HFFc6 (cell line): ENCODE measurements around the gene SMIM17. TPM values are rescaled to one million over a fixed set of nuclear protein-coding genes. Genes with fewer than 3 reads are reported as not detected.

ENCODE experiments used
- DNase-seq: peaks from one replicate; pipeline ENCODE4 v3.0.0-alpha.2; 2018
- H3K27ac Mint-ChIP-seq: 2 replicates; pipeline ENCODE4 v1.8.0; 2020; ENCODE audit warnings: mild to moderate bottlenecking, mixed read lengths
- H3K27me3 Mint-ChIP-seq: 2 replicates; pipeline ENCODE4 v1.8.0; 2021; ENCODE audit warnings: mild to moderate bottlenecking, moderate library complexity, mixed read lengths; ENCODE audit not compliant: insufficient read depth
- H3K36me3 Mint-ChIP-seq: 2 replicates; pipeline ENCODE4 v1.8.0; 2021; ENCODE audit warnings: low read depth, mixed read lengths
- H3K4me1 Mint-ChIP-seq: 2 replicates; pipeline ENCODE4 v1.8.0; 2020; ENCODE audit warnings: low read depth, mixed read lengths
- H3K4me3 Mint-ChIP-seq: 2 replicates; pipeline ENCODE4 v1.8.0; 2020; ENCODE audit warnings: mild to moderate bottlenecking, moderate library complexity, mixed read lengths
- H3K9me3 Mint-ChIP-seq: 2 replicates; pipeline ENCODE4 v1.8.0; 2020; ENCODE audit warnings: mild to moderate bottlenecking, mixed read lengths
- total RNA-seq, 6 experiments: library from RNA; stranded (reverse); fragmentation: NEBNext Ultra II Directional; extraction: Animal tissue kit (Norgen Biotek cat#: 25700); gene quantifications; 2 replicates in 1 of 6; 3 replicates in 5 of 6; pipeline ENCODE4 v1.2.3, GENCODE V29; 2021
- TF ChIP-seq, protein P1 (sequence below): fragments of 200-600 bp; sonication (generic); IDR thresholded peaks from 2 replicates; pipeline ENCODE4 v1.5.0; 2021; ENCODE audit warnings: antibody characterized with exemption, mild to moderate bottlenecking

The SMIM17 gene
- total RNA-seq, 6 experiments from 2014 or later = 0.21 TPM; not detected in 4

DNA sequence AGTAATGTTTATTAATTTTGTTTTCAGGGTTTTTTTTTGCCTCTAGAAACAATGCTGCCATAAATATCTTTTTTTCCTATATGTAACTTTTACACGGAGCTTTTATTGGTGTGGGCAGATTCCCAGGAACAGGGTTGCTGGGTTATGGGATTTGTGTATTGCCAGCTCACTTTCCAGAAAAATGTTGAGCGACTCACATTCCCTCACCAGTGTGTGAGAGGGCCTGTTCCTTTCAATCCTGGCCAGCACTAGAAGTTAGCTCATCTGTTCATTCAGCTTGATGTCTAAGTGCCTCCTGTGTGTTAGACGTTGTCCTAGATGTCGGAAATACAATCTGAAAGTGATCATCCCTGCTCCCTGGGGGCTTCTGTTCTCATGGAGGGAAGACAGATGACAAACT lies 45.3 kb upstream of the SMIM17 start:
- peak; percentile 29 for DNase-seq
- H3K36me3 Mint-ChIP-seq = peaks cover 55% of the 10 kb centered on the region
- H3K27ac Mint-ChIP-seq = no peak overlapping the region
- peaks cover 50% of the 10 kb centered on the region for H3K9me3 Mint-ChIP-seq
- H3K4me1 Mint-ChIP-seq = peaks cover 13% of the 10 kb centered on the region
- H3K27me3 Mint-ChIP-seq = peaks cover 3% of the 10 kb centered on the region; the same call in 1 of the 2 replicates
- H3K4me3 Mint-ChIP-seq = no peak overlapping the region
- TF ChIP-seq, protein P1, sequence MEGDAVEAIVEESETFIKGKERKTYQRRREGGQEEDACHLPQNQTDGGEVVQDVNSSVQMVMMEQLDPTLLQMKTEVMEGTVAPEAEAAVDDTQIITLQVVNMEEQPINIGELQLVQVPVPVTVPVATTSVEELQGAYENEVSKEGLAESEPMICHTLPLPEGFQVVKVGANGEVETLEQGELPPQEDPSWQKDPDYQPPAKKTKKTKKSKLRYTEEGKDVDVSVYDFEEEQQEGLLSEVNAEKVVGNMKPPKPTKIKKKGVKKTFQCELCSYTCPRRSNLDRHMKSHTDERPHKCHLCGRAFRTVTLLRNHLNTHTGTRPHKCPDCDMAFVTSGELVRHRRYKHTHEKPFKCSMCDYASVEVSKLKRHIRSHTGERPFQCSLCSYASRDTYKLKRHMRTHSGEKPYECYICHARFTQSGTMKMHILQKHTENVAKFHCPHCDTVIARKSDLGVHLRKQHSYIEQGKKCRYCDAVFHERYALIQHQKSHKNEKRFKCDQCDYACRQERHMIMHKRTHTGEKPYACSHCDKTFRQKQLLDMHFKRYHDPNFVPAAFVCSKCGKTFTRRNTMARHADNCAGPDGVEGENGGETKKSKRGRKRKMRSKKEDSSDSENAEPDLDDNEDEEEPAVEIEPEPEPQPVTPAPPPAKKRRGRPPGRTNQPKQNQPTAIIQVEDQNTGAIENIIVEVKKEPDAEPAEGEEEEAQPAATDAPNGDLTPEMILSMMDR = no peak

DNA sequence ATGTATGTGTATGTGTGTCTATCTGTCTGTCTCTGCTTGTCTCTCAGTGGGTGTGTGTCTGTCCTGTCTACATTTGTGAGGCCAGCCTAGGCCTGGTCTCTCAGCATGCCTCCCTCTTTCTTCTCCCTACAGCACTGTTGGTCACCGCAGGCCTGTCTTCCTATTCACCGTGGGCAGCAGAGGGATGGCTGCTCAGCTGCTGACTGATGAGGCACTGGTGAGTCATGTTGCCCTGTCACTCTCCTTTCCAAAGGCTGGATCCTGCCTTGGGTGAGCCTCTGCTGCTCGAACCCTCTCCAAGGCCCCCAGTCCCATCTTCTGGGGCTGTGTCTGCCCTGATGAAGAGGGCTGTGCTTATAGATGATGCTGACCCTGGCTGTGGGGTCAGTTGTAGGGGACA lies 41.6 kb upstream of the SMIM17 start:
- Mint-ChIP-seq H3K36me3 (peaks cover 77% of the 10 kb centered on the region), H3K9me3 (peaks cover 75% of the 10 kb centered on the region), H3K27ac (no peak overlapping the region), H3K27me3 (no peaks in the 10 kb centered on the region), H3K4me3 (no peak overlapping the region), H3K4me1 (peaks cover 2% of the 10 kb centered on the region)
- TF ChIP-seq, protein P1 = no peak
- DNase-seq = no peak

DNA sequence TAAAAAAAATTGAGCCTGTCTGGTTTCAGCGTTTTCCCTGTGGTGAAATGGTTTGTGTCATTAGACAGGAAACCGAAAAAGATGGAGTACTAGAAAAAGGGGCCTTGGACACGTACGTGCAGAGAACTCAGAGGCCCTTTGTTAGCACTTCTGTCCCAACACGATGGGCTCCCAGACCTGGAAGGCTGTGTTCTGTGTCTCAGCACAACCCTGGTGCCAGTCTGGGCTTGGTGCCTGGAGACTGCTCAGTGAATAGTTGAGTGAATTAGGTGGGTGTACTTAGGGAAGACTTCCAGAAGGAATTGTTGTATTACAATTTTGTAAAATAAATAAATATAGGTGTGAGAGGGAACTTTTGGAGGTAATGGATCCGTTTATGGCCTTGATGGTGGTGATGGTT lies 39.1 kb upstream of the SMIM17 start:
- Mint-ChIP-seq H3K4me3 (no peak overlapping the region), H3K27ac (no peak overlapping the region), H3K27me3 (no peaks in the 10 kb centered on the region), H3K9me3 (peaks cover 81% of the 10 kb centered on the region), H3K36me3 (peaks cover 78% of the 10 kb centered on the region), H3K4me1 (no peaks in the 10 kb centered on the region)
- TF ChIP-seq, protein P1 = no peak
- DNase-seq = no peak

DNA sequence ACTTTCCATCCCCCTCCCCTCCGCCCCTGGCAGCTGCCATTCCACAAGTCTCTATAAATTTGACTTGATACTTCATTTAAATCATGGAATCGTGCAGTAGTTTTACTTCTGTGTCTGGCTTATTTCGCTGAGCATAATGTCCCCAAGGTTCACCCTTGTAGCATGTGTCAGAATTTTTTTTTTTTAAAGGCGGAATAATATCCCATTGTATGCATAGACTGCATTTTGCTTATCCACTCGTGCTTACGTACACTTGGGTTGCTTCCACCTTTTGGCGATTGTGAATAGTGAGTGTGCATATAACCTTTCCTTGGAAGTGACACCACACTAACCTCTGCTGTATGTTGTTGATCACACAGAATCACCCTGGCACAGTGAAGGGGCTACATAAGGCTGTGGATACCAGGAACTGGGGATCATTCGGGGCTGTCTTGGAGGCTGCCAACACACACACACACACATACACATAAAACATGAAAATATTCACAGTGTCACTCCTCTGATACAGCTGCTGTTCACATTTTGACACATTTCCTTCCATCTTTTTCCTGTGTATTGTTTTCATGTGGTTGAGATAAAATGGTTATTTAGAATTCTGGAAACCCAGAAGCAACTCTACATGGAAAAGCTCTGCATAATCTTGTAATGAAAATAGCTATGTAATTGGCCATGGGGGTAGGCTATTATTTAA lies 34.5 kb upstream of the SMIM17 start:
- Mint-ChIP-seq H3K4me3 (no peak overlapping the region), H3K9me3 (peaks cover 82% of the 10 kb centered on the region), H3K27me3 (no peaks in the 10 kb centered on the region), H3K36me3 (peaks cover 75% of the 10 kb centered on the region), H3K4me1 (no peaks in the 10 kb centered on the region), H3K27ac (no peak overlapping the region)
- TF ChIP-seq, protein P1 = no peak
- DNase-seq = no peak

DNA sequence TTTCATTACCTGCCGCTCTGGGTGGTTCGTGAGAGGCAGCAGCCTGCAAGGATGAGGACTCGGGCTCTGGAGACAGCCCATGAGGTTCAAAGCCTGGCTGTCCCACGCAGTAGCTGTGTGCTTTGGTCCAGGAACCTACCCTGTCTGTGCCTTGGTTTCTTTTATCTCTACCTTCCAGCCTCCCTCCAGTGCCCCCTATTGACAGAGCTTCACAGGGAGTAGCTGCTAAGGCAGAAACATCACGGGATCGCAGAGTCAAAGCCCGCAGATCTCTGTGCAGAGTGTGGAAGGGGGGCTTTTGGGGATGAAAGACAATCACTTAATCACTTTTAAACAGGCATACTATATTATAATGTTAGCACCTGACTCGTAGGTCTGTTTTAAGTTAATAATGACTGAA lies 31.7 kb upstream of the SMIM17 start:
- Mint-ChIP-seq H3K27ac (no peak overlapping the region), H3K4me1 (no peaks in the 10 kb centered on the region), H3K4me3 (no peak overlapping the region), H3K9me3 (peaks cover 86% of the 10 kb centered on the region), H3K27me3 (no peaks in the 10 kb centered on the region), H3K36me3 (peaks cover 86% of the 10 kb centered on the region)
- DNase-seq = no peak
- TF ChIP-seq, protein P1 = no peak
